ENCODE measurements around the gene KASH5.
"Not testable (repeated sequence)": the region's sequence is repeated elsewhere in the genome, so short reads cannot be mapped to it uniquely, and the experiment has no call there.

The KASH5 gene

GRCh38 chr19:49439836-49440235 is 51.8 kb downstream of the KASH5 start:
- no peaks in the 10 kb centered on the region for H3K9me3 ChIP-seq (ENCODE audit: control insufficient read depth, insufficient read depth, low read length)
- H3K4me1 ChIP-seq (ENCODE audit: insufficient read depth, low read length): peaks cover 5% of the 10 kb centered on the region; the same call in 1 of the 2 replicates
- no peak overlapping the region for H3K9ac ChIP-seq (ENCODE audit: low read depth, low read length)
- H3K36me3 ChIP-seq (ENCODE audit: insufficient read depth, low read length): no peaks in the 10 kb centered on the region

GRCh38 chr19:49440439-49441209 is 52.6 kb downstream of the KASH5 start:
- no peak overlapping the region; the same call in 1 of the 2 replicates for H3K9ac ChIP-seq (ENCODE audit: low read depth, low read length)
- H3K4me1 ChIP-seq (ENCODE audit: insufficient read depth, low read length): peaks cover 5% of the 10 kb centered on the region; the same call in 1 of the 2 replicates
- H3K36me3 ChIP-seq (ENCODE audit: insufficient read depth, low read length): no peaks in the 10 kb centered on the region
- no peaks in the 10 kb centered on the region for H3K9me3 ChIP-seq (ENCODE audit: control insufficient read depth, insufficient read depth, low read length)

GRCh38 chr19:49441210-49441959 is 53.3 kb downstream of the KASH5 start, which contains the start of gene SLC17A7:
Gene SLC17A7, minus strand, starts transcription at chr19:49441527. Its CDS starts 148 bp downstream, at chr19:49441379.
- H3K4me1 ChIP-seq (ENCODE audit: insufficient read depth, low read length): peaks cover 5% of the 10 kb centered on the region; the same call in 1 of the 2 replicates
- H3K9ac ChIP-seq (ENCODE audit: low read depth, low read length): peak within 1 kb of the TSS; percentile 56; the same call in 1 of the 2 replicates
- H3K9me3 ChIP-seq (ENCODE audit: control insufficient read depth, insufficient read depth, low read length): no peaks in the 10 kb centered on the region
- no peaks in the 10 kb centered on the region for H3K36me3 ChIP-seq (ENCODE audit: insufficient read depth, low read length)

- peak overlapping the region; percentile 56; the same call in 1 of the 2 replicates for H3K9ac ChIP-seq (ENCODE audit: low read depth, low read length)
- no peaks in the 10 kb centered on the region for H3K36me3 ChIP-seq (ENCODE audit: insufficient read depth, low read length)
- H3K4me1 ChIP-seq (ENCODE audit: insufficient read depth, low read length): peaks cover 5% of the 10 kb centered on the region; the same call in 1 of the 2 replicates
- H3K9me3 ChIP-seq (ENCODE audit: control insufficient read depth, insufficient read depth, low read length): no peaks in the 10 kb centered on the region
Observed at GRCh38 chr19:49441960-49442350, 53.9 kb downstream of the KASH5 start.

- peaks cover 5% of the 10 kb centered on the region; the same call in 1 of the 2 replicates for H3K4me1 ChIP-seq (ENCODE audit: insufficient read depth, low read length)
- peak overlapping the region; percentile 56; the same call in 1 of the 2 replicates for H3K9ac ChIP-seq (ENCODE audit: low read depth, low read length)
- no peaks in the 10 kb centered on the region for H3K36me3 ChIP-seq (ENCODE audit: insufficient read depth, low read length)
- no peaks in the 10 kb centered on the region for H3K9me3 ChIP-seq (ENCODE audit: control insufficient read depth, insufficient read depth, low read length)
Observed at GRCh38 chr19:49442354-49442753, 54.3 kb downstream of the KASH5 start.

GRCh38 chr19:49442771-49443365 is 54.8 kb downstream of the KASH5 start:
- peak overlapping the region; percentile 80 for H3K9ac ChIP-seq (ENCODE audit: low read depth, low read length)
- H3K4me1 ChIP-seq (ENCODE audit: insufficient read depth, low read length): peaks cover 5% of the 10 kb centered on the region; the same call in 1 of the 2 replicates
- no peaks in the 10 kb centered on the region for H3K36me3 ChIP-seq (ENCODE audit: insufficient read depth, low read length)
- no peaks in the 10 kb centered on the region for H3K9me3 ChIP-seq (ENCODE audit: control insufficient read depth, insufficient read depth, low read length)

GRCh38 chr19:49443366-49444099 is 55.5 kb downstream of the KASH5 start:
- Histone ChIP-seq H3K9me3 (ENCODE audit: control insufficient read depth, insufficient read depth, low read length) (no peaks in the 10 kb centered on the region), H3K36me3 (ENCODE audit: insufficient read depth, low read length) (no peaks in the 10 kb centered on the region), H3K4me1 (ENCODE audit: insufficient read depth, low read length) (peaks cover 5% of the 10 kb centered on the region; the same call in 1 of the 2 replicates), H3K9ac (ENCODE audit: low read depth, low read length) (peak overlapping the region; percentile 80)

- not testable (repeated sequence) for H3K36me3 ChIP-seq (ENCODE audit: insufficient read depth, low read length); H3K9me3 ChIP-seq (ENCODE audit: control insufficient read depth, insufficient read depth, low read length); H3K4me1 ChIP-seq (ENCODE audit: insufficient read depth, low read length); H3K9ac ChIP-seq (ENCODE audit: low read depth, low read length)
Observed at GRCh38 chr19:49444100-49444700, 56.2 kb downstream of the KASH5 start.

GRCh38 chr19:49445997-49446396 is 57.9 kb downstream of the KASH5 start:
- H3K9me3 ChIP-seq (ENCODE audit: control insufficient read depth, insufficient read depth, low read length): no peaks in the 10 kb centered on the region
- H3K4me1 ChIP-seq (ENCODE audit: insufficient read depth, low read length): peaks cover 5% of the 10 kb centered on the region; the same call in 1 of the 2 replicates
- no peaks in the 10 kb centered on the region for H3K36me3 ChIP-seq (ENCODE audit: insufficient read depth, low read length)
- no peak overlapping the region for H3K9ac ChIP-seq (ENCODE audit: low read depth, low read length)

GRCh38 chr19:49447485-49448431 is 59.7 kb downstream of the KASH5 start:
- H3K9me3 ChIP-seq (ENCODE audit: control insufficient read depth, insufficient read depth, low read length): no peaks in the 10 kb centered on the region
- no peaks in the 10 kb centered on the region for H3K36me3 ChIP-seq (ENCODE audit: insufficient read depth, low read length)
- no peaks in the 10 kb centered on the region for H3K4me1 ChIP-seq (ENCODE audit: insufficient read depth, low read length)
- no peak overlapping the region for H3K9ac ChIP-seq (ENCODE audit: low read depth, low read length)

- Histone ChIP-seq H3K9ac (ENCODE audit: low read depth, low read length) (no peak overlapping the region), H3K9me3 (ENCODE audit: control insufficient read depth, insufficient read depth, low read length) (no peaks in the 10 kb centered on the region), H3K36me3 (ENCODE audit: insufficient read depth, low read length) (no peaks in the 10 kb centered on the region), H3K4me1 (ENCODE audit: insufficient read depth, low read length) (no peaks in the 10 kb centered on the region)
Observed at GRCh38 chr19:49448432-49448786, 60.4 kb downstream of the KASH5 start.

GRCh38 chr19:49450405-49450804 is 62.4 kb downstream of the KASH5 start:
- H3K9me3 ChIP-seq (ENCODE audit: control insufficient read depth, insufficient read depth, low read length): no peaks in the 10 kb centered on the region
- H3K4me1 ChIP-seq (ENCODE audit: insufficient read depth, low read length): no peaks in the 10 kb centered on the region
- peak overlapping the region; percentile 97; the same call in 1 of the 2 replicates for H3K9ac ChIP-seq (ENCODE audit: low read depth, low read length)
- H3K36me3 ChIP-seq (ENCODE audit: insufficient read depth, low read length): no peaks in the 10 kb centered on the region
